T follicular helper cell (primary cell): ENCODE data around the gene SELENOM.
A peak's percentile ranks its signal among the peaks of the same experiment; 100 is the strongest.

Experiments used
- DNase-seq: peaks from one replicate; pipeline ENCODE4 v3.0.0-alpha.2; 2020; ENCODE audit warnings: low read depth

SELENOM gene

DNA sequence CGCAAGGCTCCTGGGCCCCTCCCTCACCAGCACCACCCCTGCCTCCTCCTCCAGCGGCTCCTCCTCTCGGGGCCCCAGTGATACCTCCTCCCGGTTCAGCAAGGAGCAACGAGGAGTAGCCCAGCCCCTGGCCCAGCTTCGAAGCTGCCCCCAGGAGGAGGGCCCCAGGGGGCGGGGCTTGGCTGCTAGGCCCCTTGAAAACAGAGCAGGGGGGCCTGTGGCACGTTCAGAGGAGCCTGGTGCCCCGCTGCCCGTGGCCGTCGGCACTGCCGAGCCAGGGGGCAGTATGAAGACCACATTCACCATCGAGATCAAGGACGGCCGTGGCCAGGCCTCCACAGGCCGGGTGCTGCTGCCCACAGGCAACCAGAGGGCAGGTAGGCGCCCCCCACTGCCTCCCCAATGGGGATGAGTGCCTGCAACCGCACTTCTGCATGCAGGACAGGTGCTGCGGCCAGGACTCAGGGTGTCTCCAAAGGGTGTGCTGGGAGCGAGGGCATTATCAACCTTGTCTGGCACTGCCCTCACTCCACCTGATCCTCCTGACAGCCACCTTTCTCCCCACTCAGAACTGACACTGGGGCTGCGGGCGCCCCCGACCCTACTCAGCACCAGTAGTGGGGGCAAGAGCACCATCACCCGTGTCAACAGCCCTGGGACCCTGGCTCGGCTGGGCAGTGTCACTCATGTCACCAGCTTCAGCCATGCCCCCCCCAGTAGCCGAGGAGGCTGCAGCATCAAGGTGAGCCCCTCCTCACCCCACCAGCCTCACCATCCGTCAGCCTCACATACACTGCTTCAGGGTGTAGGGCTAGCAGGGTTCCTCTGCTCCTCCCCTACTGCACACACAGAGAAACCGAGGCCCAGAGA is 16.0 kb downstream of the SELENOM start:
- DNase-seq, result no peak

DNA sequence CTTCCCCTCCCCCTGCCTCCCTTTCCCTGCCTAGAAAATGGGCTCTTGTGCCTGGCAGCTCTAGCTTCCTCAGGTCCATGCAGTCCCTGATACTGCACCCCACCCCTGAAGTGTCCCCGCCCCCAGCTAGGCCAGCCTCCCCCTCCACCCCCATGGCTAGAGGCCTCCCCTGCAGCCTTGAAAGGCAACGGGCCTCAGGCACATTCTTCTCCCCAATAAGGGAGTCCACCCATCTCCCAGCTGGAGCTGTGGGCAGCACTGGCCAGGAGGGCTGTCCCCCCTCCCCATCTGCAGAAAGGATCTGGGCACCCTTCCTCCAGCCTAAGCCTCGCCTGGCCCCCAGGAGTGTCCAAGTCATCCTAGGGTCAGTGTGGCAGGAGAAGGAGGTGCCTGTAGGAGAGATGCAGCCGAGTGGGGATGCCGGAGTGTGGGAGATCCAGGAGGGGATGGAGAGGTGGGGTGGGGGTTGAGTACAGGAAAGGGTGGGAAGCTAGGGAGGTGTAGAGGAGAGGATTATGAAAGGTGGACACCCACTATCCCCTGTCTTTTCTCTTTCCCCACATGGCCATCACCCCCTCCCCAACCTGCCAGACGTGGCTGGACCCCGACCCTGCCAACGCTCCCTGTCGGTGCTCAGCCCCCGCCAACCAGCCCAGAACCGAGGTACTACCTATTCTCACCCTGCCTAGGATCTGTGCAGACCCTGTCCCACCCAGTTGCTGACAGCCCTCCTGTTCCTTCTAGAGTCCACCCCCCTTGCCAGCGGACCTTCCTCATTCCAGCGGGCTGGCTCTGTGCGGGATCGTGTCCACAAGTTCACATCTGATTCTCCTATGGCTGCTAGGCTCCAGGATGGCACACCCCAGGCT is 16.9 kb downstream of the SELENOM start:
- no peak for DNase-seq

DNA sequence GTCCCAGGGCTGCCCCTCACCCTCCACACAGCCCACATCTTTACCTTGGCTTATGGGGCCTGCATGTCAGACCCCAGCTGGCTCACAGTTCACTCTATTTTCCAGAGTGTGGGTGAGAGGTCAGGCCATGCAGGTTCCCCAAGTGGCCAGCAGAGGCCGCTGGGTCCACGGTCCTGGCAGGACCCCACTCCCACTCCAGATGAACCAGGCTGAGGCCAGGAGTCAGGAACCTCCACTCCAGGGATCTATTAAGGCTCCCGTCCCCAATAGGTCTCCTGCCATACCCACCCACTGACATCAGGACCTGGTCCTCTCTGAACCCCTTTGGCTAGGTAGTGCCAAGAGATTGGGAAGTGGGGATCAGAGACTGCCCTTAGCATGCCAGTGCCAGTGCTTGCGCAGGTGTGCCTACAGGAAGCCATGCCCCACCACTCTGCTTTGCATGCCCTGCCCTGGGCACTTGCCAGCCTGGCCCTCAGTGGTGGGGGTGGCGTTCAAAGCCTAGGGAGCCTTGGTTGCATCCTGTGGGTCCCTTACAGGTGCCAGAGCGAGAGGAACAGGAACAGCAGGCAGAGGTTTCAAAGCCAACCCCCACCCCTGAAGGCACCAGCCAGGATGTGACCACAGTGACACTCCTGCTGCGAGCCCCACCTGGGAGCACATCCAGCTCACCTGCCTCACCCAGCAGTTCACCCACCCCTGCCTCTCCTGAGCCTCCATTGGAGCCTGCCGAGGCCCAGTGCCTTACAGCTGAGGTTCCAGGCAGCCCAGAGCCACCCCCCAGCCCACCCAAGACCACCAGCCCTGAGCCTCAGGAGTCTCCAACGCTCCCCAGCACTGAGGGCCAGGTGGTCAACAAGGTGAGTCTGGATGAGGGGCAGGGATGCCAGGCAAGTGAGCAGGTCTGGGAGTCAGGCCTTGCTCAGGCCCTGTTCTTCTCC is 17.9 kb downstream of the SELENOM start:
- no peak for DNase-seq

DNA sequence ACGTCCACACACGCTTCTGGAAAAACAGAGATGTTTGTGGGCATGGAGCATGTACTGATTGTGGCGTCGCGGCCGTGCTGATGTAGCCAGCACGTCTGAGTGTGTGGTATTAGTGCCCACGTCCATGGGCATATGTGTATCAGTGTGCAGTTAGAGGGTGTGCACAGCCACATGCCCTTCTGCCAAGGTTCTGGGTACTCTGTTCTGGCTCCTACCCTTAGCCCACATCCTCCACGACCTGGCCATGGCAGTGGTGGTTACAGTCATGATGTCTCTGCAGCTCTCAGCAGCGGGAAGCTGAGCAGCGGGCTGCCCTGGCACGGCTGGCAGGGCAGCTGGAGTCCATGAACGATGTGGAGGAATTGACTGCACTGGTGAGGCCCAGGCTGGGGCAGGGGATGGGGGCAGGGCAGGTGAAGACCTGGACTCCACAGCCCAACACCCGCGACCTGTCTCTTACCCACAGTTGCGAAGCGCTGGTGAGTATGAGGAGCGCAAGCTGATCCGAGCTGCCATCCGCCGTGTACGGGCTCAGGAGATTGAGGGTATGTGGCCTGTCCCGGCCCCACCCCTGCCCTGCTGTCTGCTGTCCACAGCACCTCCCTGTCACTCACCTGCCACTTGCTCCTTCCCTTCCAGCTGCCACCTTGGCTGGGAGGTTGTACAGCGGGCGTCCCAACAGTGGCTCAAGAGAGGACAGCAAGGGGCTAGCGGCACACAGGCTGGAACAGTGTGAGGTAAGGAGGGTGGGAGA is 19.0 kb downstream of the SELENOM start:
- no peak for DNase-seq

DNA sequence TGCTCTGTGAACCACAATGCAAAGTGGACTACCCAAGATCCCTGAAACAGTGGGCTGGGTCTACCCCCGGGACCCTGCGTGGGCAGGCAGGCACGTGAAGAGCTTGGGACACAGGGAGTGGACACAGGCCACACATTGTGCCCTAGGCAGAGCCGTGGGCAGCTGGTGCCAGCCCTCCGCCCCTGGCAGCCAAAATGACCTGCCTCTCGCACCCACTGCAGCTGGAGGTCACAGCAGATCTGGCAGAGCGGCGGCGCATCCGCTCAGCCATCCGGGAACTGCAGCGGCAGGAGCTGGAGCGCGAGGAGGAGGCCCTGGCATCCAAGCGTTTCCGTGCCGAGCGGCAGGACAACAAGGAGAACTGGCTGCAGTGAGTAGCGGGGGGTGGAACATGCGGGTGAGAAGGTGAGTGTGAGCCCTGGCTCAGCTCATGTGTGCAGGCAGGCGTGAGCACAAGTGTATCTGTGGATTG is 19.6 kb downstream of the SELENOM start:
- no peak for DNase-seq

DNA sequence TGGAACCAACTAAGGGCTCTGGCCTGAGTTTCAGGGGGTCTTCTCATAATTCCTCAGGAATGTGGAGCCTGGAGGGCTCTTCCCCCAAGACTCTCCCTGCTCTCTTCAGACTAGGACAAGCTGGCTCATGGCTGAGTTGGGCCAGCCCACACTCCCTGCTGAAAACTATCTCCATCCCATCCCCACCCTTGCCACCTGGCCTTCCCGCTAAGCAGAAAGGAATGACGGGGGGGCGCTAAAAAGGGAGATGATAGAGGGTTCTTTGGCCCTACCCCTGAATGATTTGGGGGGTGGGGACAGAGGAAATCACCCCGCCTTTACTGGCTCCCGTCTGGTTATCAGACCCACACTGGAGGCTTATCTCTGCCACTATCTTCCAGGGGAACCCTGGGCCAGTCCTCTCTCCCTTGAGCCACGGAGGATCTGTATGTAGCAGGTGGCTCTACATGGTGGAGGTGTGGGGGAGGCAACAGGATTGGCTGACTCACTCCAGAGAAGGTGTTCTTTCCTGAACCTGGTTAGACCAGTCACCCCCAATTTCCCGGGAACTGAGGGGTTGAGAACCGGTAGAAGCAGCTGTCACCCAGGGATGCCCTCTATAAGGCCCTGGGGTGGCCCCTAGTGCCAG is 20.6 kb downstream of the SELENOM start:
- DNase-seq, result no peak

DNA sequence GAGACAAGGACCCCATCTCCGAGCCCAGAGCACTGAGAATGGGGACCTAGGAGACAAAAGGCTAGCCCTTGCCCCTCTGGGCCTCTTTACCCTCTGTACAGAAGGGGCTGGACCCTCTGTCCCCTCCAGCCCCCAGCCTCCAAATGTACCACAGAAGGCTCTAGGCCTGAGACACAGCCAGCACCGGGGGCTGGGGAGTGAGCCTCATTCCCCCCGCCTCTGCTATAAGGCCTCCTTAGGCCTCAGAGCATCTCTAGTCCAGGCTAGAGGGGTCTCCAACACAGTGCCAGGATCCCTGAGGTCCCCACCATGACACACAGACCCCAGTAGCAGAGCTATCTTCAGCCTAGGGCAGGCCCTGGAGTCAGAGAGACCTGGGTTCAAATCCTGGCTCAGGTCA is 21.4 kb downstream of the SELENOM start:
- DNase-seq, result no peak

DNA sequence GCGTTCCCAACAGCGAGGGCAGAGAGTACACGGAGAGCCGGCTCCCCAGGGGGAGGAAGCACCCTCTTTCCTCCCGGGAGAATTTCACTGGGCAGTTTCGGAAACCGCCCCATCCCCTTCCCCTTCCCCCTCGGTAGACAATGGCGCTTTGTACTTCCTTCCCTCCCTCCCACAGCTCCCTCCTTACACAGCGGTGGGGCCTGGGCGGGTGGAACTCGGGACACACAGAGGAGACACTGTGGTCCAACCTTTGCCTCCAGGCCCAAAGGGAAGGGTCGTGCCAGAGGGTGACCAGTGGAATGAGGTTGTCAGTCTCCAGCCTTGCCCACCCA is 21.9 kb downstream of the SELENOM start:
- no peak for DNase-seq

DNA sequence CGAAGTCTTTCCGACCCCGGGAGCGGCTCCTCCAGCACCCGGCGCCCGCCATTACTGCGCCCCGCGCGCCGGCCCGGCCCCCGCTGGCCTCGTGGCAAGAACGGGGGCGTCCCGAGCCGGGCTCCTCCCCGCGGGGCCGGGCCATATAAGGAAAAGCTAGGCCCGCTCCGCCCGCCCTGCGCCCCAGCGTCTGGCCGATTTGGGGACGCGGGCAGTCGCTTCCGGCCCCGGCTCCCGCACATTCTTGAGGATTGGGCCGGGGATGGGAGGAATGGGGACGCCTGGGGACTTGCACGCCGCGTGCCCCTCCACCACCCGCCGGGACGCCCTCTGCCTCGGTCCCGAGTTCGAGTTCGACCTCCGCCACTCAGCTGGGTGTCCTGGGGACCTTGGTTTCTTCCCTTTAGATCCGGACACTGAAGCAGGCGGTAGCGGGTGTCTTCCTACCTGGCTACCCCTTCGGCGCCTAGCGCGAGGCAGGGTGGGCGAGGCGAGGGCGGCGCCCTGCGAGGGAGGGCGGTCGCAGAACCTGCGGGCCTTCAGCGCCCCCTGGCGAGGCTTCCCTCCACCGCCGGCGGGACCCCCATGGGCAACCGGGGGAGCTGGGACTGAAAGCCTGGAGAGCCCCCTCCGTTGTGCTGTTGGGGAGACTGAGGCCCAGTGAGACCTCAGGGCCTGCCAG is 22.4 kb downstream of the SELENOM start:
- peak; percentile 78 for DNase-seq

DNA sequence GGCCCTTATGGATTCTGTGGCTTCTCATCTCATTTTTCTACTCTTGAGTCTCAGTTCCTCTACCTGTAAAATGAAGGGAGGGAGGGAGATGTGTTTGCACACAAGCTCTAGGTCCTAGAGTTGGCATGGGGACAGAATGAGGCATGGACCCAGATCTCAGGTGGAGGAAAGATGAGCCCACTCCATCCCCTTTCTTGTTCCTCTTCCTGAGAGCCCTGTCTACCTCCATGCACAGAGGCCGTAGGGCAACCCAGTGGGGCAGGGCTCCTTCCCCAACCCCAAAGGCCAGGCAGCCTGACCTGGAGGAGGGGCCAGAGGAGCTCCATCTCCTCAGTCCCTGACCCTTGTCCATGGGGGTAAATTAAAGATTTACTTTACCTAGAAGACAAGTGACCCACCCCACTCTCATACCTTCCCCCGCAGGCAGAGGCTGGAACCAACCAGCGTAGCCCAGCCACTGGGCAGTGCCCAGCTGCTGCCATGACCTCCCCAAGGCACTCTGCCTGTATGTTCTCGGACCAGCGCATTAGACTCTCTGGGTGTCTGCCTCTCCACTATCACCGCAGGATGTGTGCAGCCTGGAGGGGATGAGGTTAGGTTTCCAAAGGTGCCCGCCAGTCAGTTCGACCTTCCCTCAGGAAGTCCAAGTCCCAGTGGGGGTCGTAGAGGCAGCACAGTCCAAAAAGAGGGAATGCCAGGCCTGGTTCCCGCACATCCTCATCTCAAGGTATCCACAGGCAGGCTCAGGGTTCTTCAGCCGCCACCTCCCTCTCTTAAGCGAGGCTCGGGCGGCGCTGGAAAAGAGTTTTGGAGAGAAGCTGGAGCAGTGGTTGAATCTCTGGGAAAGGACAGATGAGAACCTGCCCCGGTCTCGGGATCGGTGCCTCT is 23.2 kb downstream of the SELENOM start:
- no peak for DNase-seq

DNA sequence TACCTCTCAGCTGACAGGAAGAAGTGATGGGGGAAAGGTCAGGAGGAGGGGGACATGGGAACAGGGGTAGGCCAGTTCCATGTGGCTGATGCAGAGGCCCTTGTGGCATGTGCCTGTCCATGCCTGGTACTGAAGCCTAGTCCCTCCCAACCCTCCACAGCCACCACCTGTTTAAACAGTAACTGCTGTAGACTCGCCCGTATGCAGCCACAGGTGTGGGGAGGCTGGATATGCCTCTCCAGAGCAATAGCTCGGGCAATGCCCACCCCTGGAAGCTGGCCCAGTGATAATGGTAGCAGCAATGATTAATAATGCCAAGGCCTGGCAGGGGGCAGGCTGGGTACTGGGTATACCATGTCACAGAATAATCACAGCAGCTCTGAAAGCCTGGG is 24.0 kb downstream of the SELENOM start:
- DNase-seq, result no peak

DNA sequence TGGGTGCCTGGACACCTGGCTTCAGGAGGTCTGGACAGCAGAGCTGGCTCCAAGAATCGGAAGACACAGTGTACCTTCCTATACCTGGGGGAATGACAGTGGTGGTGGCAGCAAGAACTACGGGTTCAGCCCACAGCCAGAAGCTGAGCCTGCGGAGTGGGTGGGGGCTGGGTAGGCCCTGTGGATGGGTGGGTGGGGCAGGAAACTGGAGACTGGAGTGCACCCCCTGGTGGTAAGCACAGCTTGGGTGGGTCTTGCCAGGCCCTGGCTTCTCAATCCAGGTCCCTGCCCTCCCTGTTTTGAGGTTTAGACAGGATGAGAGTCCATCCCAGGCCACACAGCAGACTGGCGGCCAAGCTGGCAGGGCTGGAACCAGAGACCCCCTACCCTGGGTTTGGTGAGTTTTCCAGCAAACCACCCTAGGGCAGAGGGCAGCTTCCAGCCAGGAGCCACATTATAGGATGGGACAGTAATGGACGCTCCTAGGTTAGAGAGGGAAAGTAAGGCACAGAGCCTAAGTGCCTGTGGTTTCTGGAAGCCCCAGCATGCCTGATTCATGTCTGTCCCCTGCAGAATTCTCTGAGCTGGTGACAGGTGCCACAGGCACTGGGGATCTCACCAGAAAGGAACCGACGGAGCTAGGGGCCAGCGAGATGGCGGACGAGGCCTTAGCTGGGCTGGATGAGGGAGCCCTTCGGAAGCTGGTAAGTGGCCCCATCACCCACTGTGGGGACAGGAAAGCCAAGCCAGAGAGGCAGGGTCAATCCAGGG is 24.6 kb downstream of the SELENOM start:
- DNase-seq, result peak; percentile 34

DNA sequence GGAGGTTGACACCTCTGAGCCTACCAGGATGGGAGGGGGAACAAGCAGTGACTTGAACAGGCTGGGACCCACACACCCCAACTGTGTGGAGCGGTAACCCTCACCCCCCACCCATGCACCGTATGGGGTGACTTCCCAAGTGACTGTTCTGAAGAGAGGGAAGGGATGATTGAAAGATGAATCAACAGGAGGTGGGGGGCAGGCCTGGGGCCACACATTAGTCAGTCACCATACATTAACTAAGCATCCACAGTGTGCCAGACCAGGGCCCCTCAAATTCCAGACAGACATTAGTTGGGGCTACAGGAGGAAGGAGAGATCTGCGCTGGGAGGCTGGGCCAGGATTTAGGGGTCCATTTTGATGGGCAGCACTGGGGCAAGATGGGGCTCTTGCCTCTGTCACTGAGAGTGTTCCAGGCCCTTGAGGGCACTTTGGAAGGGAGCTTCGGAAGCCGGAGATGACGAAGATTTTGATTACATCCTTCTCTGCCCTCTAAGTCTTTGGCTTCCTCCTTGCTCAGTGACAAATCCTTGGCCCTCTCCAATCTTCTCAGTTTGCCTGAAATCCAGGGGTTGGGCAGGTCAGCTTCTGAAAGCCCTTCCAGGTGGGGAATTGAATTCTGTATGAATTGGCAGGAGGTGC is 25.3 kb downstream of the SELENOM start:
- DNase-seq, result no peak

DNA sequence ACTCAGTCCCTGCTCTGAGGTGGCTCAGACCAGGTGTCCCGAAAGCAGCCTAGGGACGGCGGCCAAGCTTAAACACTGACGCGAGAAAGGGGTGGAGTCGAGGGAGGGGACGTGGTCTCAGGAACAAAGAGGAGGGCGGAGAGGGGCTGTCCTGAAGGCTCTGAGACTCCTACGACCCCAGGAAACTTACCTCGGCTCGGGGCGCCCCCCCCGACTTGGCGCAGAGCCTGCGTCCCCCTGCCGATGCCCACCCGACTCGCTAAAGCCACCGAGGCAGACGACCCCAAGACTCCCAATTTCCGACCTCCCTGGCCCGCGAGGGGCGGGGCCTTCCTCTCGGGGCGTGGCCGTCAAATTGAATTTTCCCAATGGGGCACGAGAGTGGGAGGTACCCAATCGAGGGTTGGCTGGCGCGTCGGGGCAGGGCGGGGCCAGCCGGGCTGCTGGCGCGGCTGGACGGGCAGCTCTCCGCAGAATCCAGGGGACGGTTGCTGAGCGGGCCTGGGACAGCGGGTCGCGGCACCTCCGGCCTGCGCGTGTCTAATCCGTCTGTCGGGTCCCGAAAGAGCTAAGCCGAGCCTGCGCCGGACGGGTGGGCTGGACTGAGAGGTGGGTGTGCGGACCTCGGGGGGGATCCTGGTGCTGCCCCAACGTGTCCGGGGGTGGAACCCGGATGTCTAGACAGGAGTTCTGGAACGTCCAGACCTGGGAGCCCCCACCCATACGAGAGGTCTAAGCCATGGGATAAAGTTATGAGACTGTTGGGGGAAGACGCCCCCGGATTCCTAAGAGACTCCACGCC is 26.3 kb downstream of the SELENOM start, which contains the start of gene SMTN:
Gene SMTN (plus strand): TSS at position 471 of the 802 bp plus-strand sequence. CDS start 1,941 bp downstream, outside the sequence.
- peak; percentile 82 for DNase-seq

DNA sequence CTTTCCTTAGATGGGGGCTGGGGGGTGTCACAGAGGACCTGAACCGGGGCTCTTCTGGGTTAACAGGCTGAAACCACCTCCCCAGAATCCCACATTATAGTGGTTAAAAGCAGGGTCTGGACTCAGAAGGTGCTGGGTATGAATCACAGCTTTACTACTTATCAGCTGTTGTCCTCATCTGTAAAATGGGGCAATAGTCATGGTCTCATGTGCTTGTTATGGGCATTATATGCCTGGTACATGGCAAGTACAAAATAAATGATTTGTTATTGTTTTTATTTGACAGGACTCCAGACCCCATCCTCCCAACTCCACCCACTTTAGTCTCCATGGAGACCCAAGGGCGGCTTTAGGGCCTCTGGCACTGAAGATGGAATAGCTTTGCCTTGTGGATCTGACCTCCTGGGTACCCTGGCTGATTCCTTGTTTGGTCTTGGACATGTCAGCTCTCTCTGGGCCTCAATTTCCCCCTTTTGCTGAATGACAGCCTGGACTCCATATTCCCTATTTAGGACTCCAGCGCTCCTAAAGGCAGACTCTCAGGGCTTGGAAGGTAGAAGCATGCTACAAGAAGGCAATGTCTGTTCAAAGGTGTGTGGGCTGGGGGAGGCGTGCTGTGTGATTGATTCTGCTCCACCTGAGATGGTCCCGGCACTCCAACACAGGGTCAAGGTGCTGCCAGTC is 27.1 kb downstream of the SELENOM start:
- no peak for DNase-seq

DNA sequence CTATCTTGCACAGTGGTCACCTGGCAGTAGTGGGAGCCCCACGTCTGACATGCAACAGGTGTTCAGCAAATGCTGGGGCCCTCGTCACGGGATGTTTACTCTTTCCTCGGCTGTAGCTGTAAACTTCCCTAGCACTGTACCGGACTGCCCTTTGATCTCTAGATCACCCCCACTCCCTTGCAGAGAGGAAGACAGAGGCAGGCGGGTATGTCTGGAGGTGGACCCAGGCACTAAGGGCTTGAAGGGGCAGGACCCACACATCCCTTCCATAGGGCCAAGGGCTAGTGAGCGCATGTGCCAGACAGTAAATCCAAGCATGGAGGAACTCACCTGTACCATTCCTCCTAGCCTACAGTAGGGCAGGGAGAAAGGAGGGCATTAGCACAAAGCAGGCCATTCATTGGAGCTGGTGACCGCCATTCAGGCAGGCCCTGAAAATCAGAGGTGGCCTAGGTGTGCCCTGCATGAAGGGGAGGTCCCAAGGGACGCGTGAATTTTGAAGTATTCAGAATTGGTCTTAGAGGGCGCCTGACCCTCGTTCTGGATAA is 28.2 kb downstream of the SELENOM start:
- DNase-seq, result no peak
